ENCODE results near the gene GJD2. TPM values are rescaled to one million over a fixed set of nuclear protein-coding genes. Genes with fewer than 3 reads are reported as not detected.
A peak's percentile ranks its signal among the peaks of the same experiment; 100 is the strongest.

The GJD2 gene
- total and polyA plus RNA-seq, 2 experiments from 2014 or later: not detected

DNA sequence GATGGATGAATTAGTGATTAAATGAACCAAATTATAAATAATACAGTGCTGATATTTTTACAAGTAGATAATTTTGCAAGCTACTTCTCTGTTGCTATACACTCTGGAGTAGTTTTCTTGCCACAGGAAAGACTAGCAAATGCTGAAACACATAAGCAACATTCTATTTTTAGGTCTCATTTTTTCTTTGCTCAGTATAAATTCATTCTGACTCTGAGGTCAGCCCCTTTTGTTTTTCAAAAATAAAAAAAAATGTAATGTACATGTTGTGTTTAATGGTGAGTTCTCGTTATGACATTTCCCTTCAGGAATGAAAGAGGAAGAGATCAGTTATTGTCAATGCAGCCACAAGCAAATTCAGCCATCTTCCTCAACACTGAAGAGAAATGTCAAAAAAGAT is 24.9 kb downstream of the GJD2 start:
- TF ChIP-seq EZH2phosphoT487 (IDR thresholded peaks at IDR 0.05; ENCODE audit: insufficient read depth, low read depth) (no peak), EZH2 (IDR thresholded peaks at IDR 0.05; ENCODE audit: insufficient read depth, poor library complexity, severe bottlenecking) (no peak)
- no peaks in the 10 kb centered on the region for H3K9me3 ChIP-seq (ENCODE audit: low read depth)
- H3K27me3 ChIP-seq (replicated peaks; ENCODE audit: insufficient read depth): no peaks in the 10 kb centered on the region
- H4K20me1 ChIP-seq (ENCODE audit: insufficient read depth): no peaks in the 10 kb centered on the region
- no peak overlapping the region for H3K4me3 ChIP-seq
- no peaks in the 10 kb centered on the region for H3K79me2 ChIP-seq (ENCODE audit: insufficient read depth)
- no peaks in the 10 kb centered on the region for H3K36me3 ChIP-seq (ENCODE audit: low read depth)
- peaks cover 24% of the 10 kb centered on the region for H3F3A ChIP-seq (ENCODE audit: insufficient read depth)
- H2AFZ ChIP-seq: no peak overlapping the region
- 42 to 47% methylated on average over 1 of the region's 1 CpG for WGBS, 2 experiments (ENCODE audit: low coverage in 1 of 2, low lambda C conversion rate in 2 of 2, missing lambda C conversion rate in 2 of 2)
- no peak overlapping the region for H3K9ac ChIP-seq
- H3K9me2 ChIP-seq (ENCODE audit: insufficient read depth): no peaks in the 10 kb centered on the region
- H3K4me1 ChIP-seq (ENCODE audit: insufficient read depth): peaks cover 39% of the 10 kb centered on the region
- H3K4me2 ChIP-seq (ENCODE audit: unreplicated experiment): no peak overlapping the region
- in situ Hi-C loops (cut with MboI): no loop called here
- DNase-seq: no peak
- no peak overlapping the region for H3K27ac ChIP-seq

DNA sequence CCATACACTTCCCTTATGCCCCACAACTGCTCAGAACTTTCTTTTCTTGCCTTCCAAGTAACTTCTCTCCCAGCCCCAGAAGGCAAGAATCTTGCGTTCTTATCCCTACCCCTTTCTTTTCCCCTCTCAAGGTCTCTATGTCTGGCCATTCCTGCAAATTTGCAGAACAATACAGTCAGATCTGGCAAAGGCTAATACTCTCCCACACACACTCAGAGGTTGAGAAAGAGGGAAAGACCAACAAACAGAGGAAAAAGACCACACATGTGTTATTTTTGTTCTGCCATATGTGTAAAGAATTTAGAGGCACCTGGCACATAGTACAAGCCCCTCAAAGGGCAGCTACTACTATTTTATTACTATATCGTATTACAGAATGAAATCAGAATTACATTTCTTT is 25.7 kb downstream of the GJD2 start:
- no peaks in the 10 kb centered on the region for H3K27me3 ChIP-seq (replicated peaks; ENCODE audit: insufficient read depth)
- in situ Hi-C loops (cut with MboI): no loop called here
- H3K9me2 ChIP-seq (ENCODE audit: insufficient read depth): no peaks in the 10 kb centered on the region
- H3F3A ChIP-seq (ENCODE audit: insufficient read depth): peaks cover 25% of the 10 kb centered on the region
- no peak overlapping the region for H3K9ac ChIP-seq
- no peaks in the 10 kb centered on the region for H3K9me3 ChIP-seq (ENCODE audit: low read depth)
- H3K4me3 ChIP-seq: no peak overlapping the region
- WGBS, 2 experiments (ENCODE audit: low coverage in 1 of 2, low lambda C conversion rate in 2 of 2, missing lambda C conversion rate in 2 of 2): 31 to 38% methylated on average over 2 of the region's 2 CpGs
- peaks cover 47% of the 10 kb centered on the region for H3K4me1 ChIP-seq (ENCODE audit: insufficient read depth)
- H3K36me3 ChIP-seq (ENCODE audit: low read depth): no peaks in the 10 kb centered on the region
- H2AFZ ChIP-seq: no peak overlapping the region
- peak; percentile 7 for DNase-seq
- no peak overlapping the region for H3K4me2 ChIP-seq (ENCODE audit: unreplicated experiment)
- H3K27ac ChIP-seq: no peak overlapping the region
- no peaks in the 10 kb centered on the region for H3K79me2 ChIP-seq (ENCODE audit: insufficient read depth)
- H4K20me1 ChIP-seq (ENCODE audit: insufficient read depth): no peaks in the 10 kb centered on the region
- TF ChIP-seq EZH2phosphoT487 (IDR thresholded peaks at IDR 0.05; ENCODE audit: insufficient read depth, low read depth) (no peak), EZH2 (IDR thresholded peaks at IDR 0.05; ENCODE audit: insufficient read depth, poor library complexity, severe bottlenecking) (no peak)

DNA sequence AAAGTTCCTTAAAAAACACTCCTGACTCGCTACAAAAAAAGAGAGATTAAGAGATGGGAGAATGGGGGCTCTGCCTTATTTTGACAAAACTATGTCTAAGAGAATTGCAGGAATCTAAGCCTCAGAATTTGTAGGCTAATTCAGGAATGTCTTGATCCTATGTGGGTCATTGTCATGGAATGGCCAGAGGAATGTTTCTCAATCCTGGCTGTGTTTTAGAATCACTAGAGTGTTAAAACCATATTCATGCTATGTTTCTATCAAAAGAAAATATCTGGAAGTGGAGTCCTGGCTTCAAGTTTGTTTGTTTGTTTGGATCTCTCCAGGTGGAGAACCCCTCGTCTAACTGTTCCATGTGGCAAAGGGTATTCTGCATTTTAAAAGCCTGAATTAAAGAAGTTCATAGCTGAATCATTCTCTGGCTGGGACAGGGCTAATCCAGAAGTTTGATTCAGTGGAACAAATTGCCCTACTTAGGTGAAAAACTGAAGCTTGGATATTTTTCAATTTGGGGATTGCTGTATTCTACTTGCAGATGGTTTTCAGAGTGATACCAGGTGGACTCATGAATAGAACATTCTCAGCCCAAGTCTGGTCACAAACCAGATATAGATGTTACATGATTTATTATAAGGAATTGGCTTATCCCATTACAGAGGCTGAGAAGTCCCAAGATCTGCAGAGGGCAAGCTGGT is 28.2 kb downstream of the GJD2 start:
- TF ChIP-seq EZH2 (IDR thresholded peaks at IDR 0.05; ENCODE audit: insufficient read depth, poor library complexity, severe bottlenecking) (no peak), EZH2phosphoT487 (IDR thresholded peaks at IDR 0.05; ENCODE audit: insufficient read depth, low read depth) (no peak)
- no peaks in the 10 kb centered on the region for H3K27me3 ChIP-seq (replicated peaks; ENCODE audit: insufficient read depth)
- H3F3A ChIP-seq (ENCODE audit: insufficient read depth): peaks cover 44% of the 10 kb centered on the region
- H3K4me2 ChIP-seq (ENCODE audit: unreplicated experiment): peak overlapping the region; percentile 35
- no peak overlapping the region for H2AFZ ChIP-seq
- no peaks in the 10 kb centered on the region for H3K79me2 ChIP-seq (ENCODE audit: insufficient read depth)
- H3K27ac ChIP-seq: peak overlapping the region; percentile 65
- peak overlapping the region; percentile 35; the same call in 1 of the 2 replicates for H3K4me3 ChIP-seq
- peak; percentile 75 for DNase-seq
- no peaks in the 10 kb centered on the region for H4K20me1 ChIP-seq (ENCODE audit: insufficient read depth)
- H3K4me1 ChIP-seq (ENCODE audit: insufficient read depth): peaks cover 65% of the 10 kb centered on the region
- no peaks in the 10 kb centered on the region for H3K9me2 ChIP-seq (ENCODE audit: insufficient read depth)
- H3K9ac ChIP-seq: peak overlapping the region; percentile 7; the same call in 1 of the 2 replicates
- H3K36me3 ChIP-seq (ENCODE audit: low read depth): no peaks in the 10 kb centered on the region
- 29 to 38% methylated on average over 2 of the region's 2 CpGs for WGBS, 2 experiments (ENCODE audit: low coverage in 1 of 2, low lambda C conversion rate in 2 of 2, missing lambda C conversion rate in 2 of 2)
- in situ Hi-C loops (cut with MboI): no loop called here
- H3K9me3 ChIP-seq (ENCODE audit: low read depth): no peaks in the 10 kb centered on the region

DNA sequence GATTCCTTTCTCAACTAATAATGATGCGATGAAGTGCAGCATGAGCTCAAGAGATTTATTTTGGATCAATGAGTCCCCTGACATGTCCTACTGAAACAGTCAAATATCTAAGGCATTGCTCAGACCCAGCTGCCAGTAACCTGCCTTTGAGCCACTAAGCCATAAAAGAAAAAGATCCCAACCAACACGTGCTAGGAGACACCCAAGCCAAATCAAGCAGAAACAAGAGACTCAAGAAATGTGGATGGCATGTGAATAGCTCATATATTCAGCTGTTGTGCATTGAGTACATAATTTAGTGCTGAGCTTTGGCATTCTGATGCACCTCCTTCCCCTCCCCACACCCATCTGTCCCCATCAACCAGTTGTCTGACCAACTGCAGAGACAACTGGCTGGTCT is 29.2 kb downstream of the GJD2 start:
- no peaks in the 10 kb centered on the region for H3K79me2 ChIP-seq (ENCODE audit: insufficient read depth)
- in situ Hi-C loops (cut with MboI): no loop called here
- H3K27me3 ChIP-seq (replicated peaks; ENCODE audit: insufficient read depth): no peaks in the 10 kb centered on the region
- H3K4me1 ChIP-seq (ENCODE audit: insufficient read depth): peaks cover 73% of the 10 kb centered on the region
- H3K36me3 ChIP-seq (ENCODE audit: low read depth): no peaks in the 10 kb centered on the region
- peak overlapping the region; percentile 65 for H3K27ac ChIP-seq
- no peaks in the 10 kb centered on the region for H4K20me1 ChIP-seq (ENCODE audit: insufficient read depth)
- peak overlapping the region; percentile 7; the same call in 1 of the 2 replicates for H3K9ac ChIP-seq
- peak overlapping the region; percentile 35 for H3K4me2 ChIP-seq (ENCODE audit: unreplicated experiment)
- peaks cover 51% of the 10 kb centered on the region for H3F3A ChIP-seq (ENCODE audit: insufficient read depth)
- 16 to 18% methylated on average over 2 of the region's 2 CpGs for WGBS, 2 experiments (ENCODE audit: low coverage in 1 of 2, low lambda C conversion rate in 2 of 2, missing lambda C conversion rate in 2 of 2)
- DNase-seq: peak; percentile 56
- H3K9me2 ChIP-seq (ENCODE audit: insufficient read depth): no peaks in the 10 kb centered on the region
- no peak overlapping the region for H3K4me3 ChIP-seq
- no peak for TF ChIP-seq EZH2phosphoT487 (IDR thresholded peaks at IDR 0.05; ENCODE audit: insufficient read depth, low read depth)
- TF ChIP-seq EZH2 (IDR thresholded peaks at IDR 0.05; ENCODE audit: insufficient read depth, poor library complexity, severe bottlenecking): no peak
- H2AFZ ChIP-seq: no peak overlapping the region
- H3K9me3 ChIP-seq (ENCODE audit: low read depth): no peaks in the 10 kb centered on the region

All from GM23248 (cell line).